Activated naive CD8-positive, alpha-beta T cell treated with anti-CD3 and anti-CD28 coated beads, Interleukin-2, amount 50 U/mL, for 16 hours (primary cell): ENCODE results near the gene SNORC.

ENCODE experiments used
- DNase-seq: peaks from one replicate; pipeline ENCODE4 v3.0.0-alpha.2; 2020; ENCODE audit warnings: low read depth, low spot score

The SNORC gene

DNA sequence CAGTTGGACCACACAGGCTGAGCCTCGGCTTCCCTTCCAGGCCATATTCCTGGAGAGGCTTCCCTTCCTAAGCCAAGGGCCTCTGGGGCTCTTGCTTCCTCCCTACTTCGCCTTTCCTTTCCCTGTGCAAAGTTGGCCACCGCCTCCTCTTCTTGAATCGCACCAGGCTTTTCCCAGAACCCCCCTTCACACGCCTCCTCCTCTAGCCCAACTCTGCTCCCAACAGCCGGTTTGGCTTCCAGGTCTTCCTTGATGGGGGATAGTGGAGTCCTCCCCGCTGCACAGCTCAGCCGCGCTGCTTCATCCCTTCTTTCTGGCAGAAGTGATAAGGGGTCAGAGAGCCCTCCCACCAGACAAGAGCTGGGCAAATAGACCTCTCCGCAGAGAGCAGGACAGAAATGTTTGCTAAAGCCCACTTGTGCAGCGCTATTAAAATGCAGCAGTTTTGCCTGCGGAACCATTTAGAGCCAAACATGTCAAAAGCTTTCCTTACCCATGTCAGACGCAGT lies 56.4 kb downstream of the SNORC start:
- no peak for DNase-seq

DNA sequence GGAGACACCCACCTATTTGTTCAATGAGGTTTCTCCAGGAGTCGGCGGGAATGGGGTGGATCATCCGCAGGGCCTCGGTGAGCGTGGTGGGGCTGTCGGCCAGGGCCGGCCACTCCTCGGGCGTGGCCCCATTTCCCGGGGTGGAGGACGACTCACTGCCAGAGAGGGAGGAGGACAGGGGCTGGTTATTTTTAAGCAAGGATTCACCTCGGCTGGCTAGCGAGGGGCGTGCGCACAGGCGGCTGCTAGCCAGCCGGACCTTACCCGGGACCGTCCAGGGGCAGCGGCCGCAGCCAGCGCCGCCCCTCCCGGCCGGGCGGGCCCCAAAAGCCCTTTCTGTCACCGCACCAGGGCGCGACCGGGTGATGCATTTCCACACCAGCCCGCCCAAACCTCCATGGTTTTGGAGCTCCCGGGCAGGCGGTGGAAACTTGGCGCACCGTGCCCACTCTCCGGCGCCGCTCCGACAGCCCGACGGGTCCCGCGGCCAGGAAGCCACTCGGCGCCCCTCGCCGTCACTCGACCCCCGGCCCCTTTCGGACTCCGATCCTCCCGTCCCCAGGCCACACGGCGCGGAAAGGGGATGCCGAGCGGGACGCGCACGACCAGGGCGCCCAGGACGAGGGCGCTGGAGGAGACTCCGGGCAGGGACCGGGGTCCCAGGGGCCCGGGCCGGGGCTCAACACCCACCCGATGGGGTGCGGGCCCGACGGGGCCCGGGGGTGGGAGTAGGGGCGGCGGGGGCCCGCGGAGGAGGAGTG lies 57.1 kb downstream of the SNORC start:
- DNase-seq = no peak

DNA sequence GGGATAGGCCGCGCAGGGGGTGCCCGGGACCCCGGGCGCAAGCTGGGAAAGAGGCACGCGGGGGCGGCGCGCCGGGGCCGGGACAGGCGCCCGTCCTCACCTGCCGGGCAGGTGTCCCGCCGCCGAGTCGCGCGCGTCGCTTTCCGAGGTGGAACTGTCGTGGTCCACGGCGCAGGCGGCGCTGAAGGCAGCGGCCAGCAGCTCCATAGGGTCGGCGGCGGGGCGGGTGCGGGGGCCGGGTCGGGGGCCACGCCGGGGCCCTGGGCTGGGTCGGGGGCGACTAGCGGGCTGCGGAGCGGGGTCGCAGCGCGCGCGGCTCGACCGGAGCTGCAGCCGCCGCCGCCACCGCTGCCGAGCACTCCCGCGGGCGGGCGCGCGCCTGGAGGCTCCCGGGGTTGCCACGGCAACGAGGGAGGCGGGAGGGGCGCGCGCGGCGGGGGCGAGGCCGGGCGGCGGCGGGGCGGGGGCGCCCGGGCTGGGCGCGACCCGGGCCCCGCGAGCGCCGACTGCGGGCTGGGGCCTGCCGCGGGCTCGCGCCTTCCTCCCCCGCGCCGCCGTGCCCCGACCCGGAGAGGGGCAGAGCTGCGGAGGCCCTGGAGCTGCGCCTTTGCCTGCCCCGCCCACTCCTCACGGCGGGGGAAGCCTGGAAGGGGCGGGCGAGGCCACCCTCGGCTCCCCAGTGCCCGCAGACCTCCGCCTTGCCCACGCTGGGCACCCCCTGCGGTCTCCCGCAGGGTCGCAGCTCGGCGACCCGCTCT lies 57.9 kb downstream of the SNORC start:
- no peak for DNase-seq
